ENCODE data around the gene CBR3.

The CBR3 gene

DNA sequence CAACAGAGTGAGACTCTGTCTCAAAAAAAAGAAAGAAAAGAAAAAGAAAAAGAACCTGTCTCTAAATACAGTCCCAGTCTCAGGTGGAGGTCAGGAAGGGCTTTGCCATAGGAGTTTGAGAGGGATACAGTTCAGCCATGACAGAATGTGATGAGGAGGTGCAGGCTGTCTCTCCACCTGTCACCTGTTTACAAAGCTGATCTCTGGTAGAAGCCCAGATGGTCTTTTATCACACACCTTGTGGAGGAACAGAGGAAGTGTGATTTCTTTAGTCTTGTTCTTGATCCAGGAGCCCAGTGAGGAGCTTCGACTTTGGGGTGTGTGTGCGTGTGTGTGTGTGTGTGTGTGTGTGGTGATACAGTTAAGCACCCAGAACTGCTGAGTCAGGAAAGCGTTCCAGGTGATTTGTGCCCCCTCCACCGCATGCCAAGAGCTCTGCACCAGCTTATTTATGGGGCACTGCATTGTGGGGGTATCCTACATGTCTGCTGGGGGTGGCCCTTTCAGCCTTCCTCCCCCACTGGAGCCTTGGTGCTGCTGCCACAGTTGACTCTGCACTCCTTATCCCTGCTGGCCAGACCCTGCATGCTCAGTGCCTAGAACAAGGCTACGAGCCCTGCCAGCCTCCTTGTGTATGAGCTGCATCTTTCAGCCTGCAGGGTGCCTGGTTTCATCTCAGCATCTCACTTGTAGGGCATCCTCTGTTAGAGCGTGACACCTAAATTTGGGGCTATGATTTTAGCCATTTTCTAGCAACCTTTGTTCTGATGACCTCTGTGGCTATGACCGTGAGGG lies 41.1 kb downstream of the CBR3 start:
- peaks cover 13% of the 10 kb centered on the region for H3K4me1 Mint-ChIP-seq (ENCODE audit: low read depth)
- H3K9me3 Mint-ChIP-seq: no peaks in the 10 kb centered on the region
- no peak overlapping the region for H3K4me3 Mint-ChIP-seq
- H3K36me3 Mint-ChIP-seq (ENCODE audit: low read depth): peaks cover 14% of the 10 kb centered on the region
- H3K27me3 Mint-ChIP-seq (ENCODE audit: low read depth): no peaks in the 10 kb centered on the region
- no peak overlapping the region for H3K27ac Mint-ChIP-seq

DNA sequence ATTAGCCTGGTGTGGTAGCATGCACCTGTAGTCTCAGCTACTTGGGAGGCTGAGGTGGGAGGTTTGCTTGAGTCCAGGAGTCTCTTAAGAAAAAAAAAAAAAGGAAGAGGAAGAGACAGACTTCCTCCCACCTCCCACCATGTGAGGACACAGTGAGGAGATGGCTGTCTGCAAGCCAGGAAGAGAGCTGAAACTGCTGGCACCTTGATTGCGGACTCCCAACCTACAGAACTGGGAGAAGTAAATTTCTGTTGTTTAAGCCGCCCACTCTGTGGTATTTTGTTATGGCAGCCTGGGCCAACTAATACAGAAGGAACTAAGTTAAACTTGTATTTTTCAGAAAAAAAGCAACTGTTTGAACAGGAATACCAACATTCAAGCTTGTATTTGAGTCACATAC lies 43.5 kb downstream of the CBR3 start:
- peaks cover 10% of the 10 kb centered on the region for H3K4me1 Mint-ChIP-seq (ENCODE audit: low read depth)
- no peak overlapping the region for H3K27ac Mint-ChIP-seq
- H3K4me3 Mint-ChIP-seq: no peak overlapping the region
- no peaks in the 10 kb centered on the region for H3K9me3 Mint-ChIP-seq
- H3K27me3 Mint-ChIP-seq (ENCODE audit: low read depth): no peaks in the 10 kb centered on the region
- peaks cover 6% of the 10 kb centered on the region for H3K36me3 Mint-ChIP-seq (ENCODE audit: low read depth)

DNA sequence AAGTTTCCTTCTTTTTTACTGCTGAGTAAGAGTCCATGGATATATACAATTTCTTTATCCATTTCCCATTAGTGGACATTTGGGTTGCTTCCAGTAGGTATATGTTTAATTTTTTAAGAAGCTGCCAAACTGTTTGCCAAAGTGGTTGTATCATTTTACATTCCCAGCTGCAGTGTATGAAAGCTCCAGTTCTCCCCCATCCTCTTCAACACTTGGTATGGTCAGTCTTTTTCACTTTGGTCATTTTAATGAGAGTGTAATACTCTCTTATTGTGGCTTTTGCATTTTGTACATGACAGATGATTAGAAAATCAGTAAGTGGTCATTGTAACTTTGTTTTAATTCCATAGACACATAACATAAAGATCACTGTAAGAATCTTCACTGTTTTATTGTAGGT lies 44.3 kb downstream of the CBR3 start:
- Mint-ChIP-seq H3K27ac (no peak overlapping the region), H3K9me3 (no peaks in the 10 kb centered on the region), H3K36me3 (ENCODE audit: low read depth) (peaks cover 3% of the 10 kb centered on the region), H3K4me3 (no peak overlapping the region), H3K27me3 (ENCODE audit: low read depth) (no peaks in the 10 kb centered on the region), H3K4me1 (ENCODE audit: low read depth) (peaks cover 6% of the 10 kb centered on the region)

- H3K27ac Mint-ChIP-seq: no peak overlapping the region
- H3K4me1 Mint-ChIP-seq (ENCODE audit: low read depth): peaks cover 6% of the 10 kb centered on the region
- no peaks in the 10 kb centered on the region for H3K27me3 Mint-ChIP-seq (ENCODE audit: low read depth)
- H3K36me3 Mint-ChIP-seq (ENCODE audit: low read depth): peaks cover 5% of the 10 kb centered on the region
- no peak overlapping the region for H3K4me3 Mint-ChIP-seq
- H3K9me3 Mint-ChIP-seq: no peaks in the 10 kb centered on the region
These were observed 46.1 kb downstream of the CBR3 start for GRCh38 chr21:36180963-36181362.

DNA sequence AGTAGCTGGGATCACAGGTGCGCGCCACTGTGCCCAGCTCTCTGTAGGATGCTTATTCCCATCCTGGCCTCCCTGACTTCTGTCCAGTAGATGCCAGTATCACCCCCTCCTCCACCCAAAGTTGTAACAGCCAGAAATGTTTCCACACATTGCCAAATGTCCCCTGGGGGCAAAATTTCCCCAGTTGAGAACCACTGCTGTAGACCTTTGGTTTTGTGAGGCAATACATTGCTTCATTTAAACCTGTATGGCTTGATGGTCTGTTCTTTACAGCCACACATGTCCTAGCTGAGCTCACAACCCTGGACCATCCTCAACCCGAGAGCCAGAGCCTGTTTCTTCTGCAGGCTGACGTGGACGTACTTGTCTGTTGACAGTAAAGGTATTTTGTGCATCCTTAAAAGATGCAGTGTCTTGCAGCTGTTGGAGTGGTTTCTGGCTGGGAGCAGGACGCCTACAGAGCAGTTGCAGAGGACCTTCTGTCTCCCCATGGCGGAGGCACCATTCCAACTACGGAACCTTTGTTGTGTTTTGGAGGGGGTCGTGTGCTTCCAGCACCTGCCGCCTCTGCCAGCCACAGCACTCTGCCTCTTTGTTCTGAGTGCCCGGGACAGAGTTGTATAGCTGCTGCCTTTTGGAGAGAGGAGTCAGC lies 48.4 kb downstream of the CBR3 start:
- no peaks in the 10 kb centered on the region for H3K27me3 Mint-ChIP-seq (ENCODE audit: low read depth)
- no peak overlapping the region for H3K4me3 Mint-ChIP-seq
- H3K9me3 Mint-ChIP-seq: no peaks in the 10 kb centered on the region

GRCh38 chr21:36184545-36184944 lies 49.7 kb downstream of the CBR3 start:
- Mint-ChIP-seq H3K4me3 (no peak overlapping the region), H3K4me1 (ENCODE audit: low read depth) (peaks cover 10% of the 10 kb centered on the region), H3K27me3 (ENCODE audit: low read depth) (no peaks in the 10 kb centered on the region), H3K27ac (no peak overlapping the region), H3K36me3 (ENCODE audit: low read depth) (peaks cover 2% of the 10 kb centered on the region), H3K9me3 (no peaks in the 10 kb centered on the region)

More for the DNA sequence above, 48.4 kb downstream of the CBR3 start:
- H3K36me3 Mint-ChIP-seq (ENCODE audit: low read depth): peaks cover 5% of the 10 kb centered on the region
- H3K4me1 Mint-ChIP-seq (ENCODE audit: low read depth): peaks cover 5% of the 10 kb centered on the region
- no peak overlapping the region for H3K27ac Mint-ChIP-seq

- H3K36me3 Mint-ChIP-seq (ENCODE audit: low read depth): peaks cover 2% of the 10 kb centered on the region
- no peaks in the 10 kb centered on the region for H3K27me3 Mint-ChIP-seq (ENCODE audit: low read depth)
- no peaks in the 10 kb centered on the region for H3K9me3 Mint-ChIP-seq
- H3K4me3 Mint-ChIP-seq: no peak overlapping the region
- H3K4me1 Mint-ChIP-seq (ENCODE audit: low read depth): peaks cover 10% of the 10 kb centered on the region
- no peak overlapping the region for H3K27ac Mint-ChIP-seq
These were observed 50.6 kb downstream of the CBR3 start for GRCh38 chr21:36185523-36185922.

DNA sequence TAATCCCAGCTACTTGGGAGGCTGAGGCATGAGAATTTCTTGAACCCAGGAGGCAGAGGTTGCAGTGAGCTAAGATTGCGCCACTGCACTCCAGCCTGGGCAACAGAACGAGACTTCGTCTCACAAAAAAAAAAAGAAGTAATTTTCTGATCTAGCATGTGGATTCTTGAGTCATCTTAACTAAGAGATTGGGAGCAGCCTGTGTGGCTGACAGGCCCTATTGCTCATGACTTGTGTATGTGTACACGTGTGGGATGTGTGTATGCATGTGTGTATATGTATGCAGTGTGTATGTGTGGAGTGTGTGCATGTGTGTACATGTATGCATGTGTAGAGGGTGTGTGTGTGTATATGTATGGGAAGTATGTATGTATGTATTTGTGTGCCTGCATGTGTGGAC lies 51.2 kb downstream of the CBR3 start:
- Mint-ChIP-seq H3K27ac (no peak overlapping the region), H3K36me3 (ENCODE audit: low read depth) (peaks cover 2% of the 10 kb centered on the region), H3K4me1 (ENCODE audit: low read depth) (peaks cover 10% of the 10 kb centered on the region)

GRCh38 chr21:36186506-36187399 lies 51.9 kb downstream of the CBR3 start:
- H3K27me3 Mint-ChIP-seq (ENCODE audit: low read depth): no peaks in the 10 kb centered on the region
- peaks cover 10% of the 10 kb centered on the region for H3K4me1 Mint-ChIP-seq (ENCODE audit: low read depth)
- H3K36me3 Mint-ChIP-seq (ENCODE audit: low read depth): peaks cover 2% of the 10 kb centered on the region
- no peak overlapping the region for H3K27ac Mint-ChIP-seq
- no peak overlapping the region for H3K4me3 Mint-ChIP-seq
- no peaks in the 10 kb centered on the region for H3K9me3 Mint-ChIP-seq

More for the DNA sequence above, 51.2 kb downstream of the CBR3 start:
- Mint-ChIP-seq H3K4me3 (no peak overlapping the region), H3K27me3 (ENCODE audit: low read depth) (no peaks in the 10 kb centered on the region), H3K9me3 (no peaks in the 10 kb centered on the region)

DNA sequence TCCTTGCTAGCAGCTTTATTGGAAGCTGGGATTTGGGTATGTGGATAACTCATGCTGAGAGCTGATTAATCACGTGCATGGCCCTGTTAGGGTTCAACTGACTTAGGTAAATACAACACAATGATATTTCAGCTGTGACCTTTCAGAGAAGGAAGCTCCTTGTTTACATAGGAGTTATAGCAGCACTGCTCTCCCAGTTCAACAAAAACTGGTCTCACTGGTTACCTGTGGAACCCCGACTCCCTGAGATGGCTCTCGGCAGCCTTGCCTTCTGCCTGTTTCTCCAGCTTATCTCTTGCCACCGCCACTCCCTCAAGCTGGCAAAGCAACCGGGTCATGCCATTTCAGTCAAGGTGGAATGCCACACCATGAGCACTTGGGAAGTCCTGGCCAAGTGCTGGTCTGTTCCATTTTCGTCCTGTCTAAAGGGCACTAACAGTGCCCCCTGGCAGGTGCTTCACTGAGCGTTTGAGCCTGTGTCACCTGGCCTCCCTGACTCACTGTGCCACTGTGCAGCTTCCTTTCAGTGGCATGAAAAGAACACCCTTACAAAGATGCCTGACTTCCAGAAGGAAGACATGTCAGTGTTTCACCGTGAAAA lies 53.3 kb downstream of the CBR3 start:
- no peaks in the 10 kb centered on the region for H3K27me3 Mint-ChIP-seq (ENCODE audit: low read depth)
- H3K9me3 Mint-ChIP-seq: no peaks in the 10 kb centered on the region
- no peak overlapping the region for H3K27ac Mint-ChIP-seq
- H3K4me1 Mint-ChIP-seq (ENCODE audit: low read depth): peaks cover 10% of the 10 kb centered on the region
- peaks cover 2% of the 10 kb centered on the region for H3K36me3 Mint-ChIP-seq (ENCODE audit: low read depth)
- H3K4me3 Mint-ChIP-seq: no peak overlapping the region

DNA sequence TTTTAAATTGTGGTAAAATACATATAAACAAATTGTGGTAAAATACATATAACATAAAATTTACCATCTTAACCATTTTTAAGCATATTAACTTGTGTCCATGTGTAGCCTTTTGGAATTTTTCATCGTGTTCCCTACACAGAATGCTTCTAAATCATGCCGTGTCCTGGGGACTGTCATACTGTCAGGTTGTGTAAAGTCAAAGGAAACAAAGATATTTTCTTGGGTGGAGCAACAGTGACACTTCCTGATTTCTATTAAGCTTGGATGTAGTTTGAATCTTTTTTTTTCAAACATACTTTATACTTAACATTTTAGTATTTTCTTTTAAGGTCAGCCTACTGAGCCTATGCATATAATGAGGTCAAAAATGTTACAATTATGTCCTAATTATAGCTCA lies 54.1 kb downstream of the CBR3 start:
- H3K27me3 Mint-ChIP-seq (ENCODE audit: low read depth): no peaks in the 10 kb centered on the region
- H3K4me1 Mint-ChIP-seq (ENCODE audit: low read depth): peaks cover 10% of the 10 kb centered on the region
- H3K4me3 Mint-ChIP-seq: no peak overlapping the region
- no peak overlapping the region for H3K27ac Mint-ChIP-seq
- H3K36me3 Mint-ChIP-seq (ENCODE audit: low read depth): peaks cover 2% of the 10 kb centered on the region
- H3K9me3 Mint-ChIP-seq: no peaks in the 10 kb centered on the region

- Mint-ChIP-seq H3K9me3 (no peaks in the 10 kb centered on the region), H3K36me3 (ENCODE audit: low read depth) (no peaks in the 10 kb centered on the region), H3K4me3 (no peak overlapping the region), H3K27ac (no peak overlapping the region), H3K27me3 (ENCODE audit: low read depth) (no peaks in the 10 kb centered on the region), H3K4me1 (ENCODE audit: low read depth) (peaks cover 6% of the 10 kb centered on the region)
These were observed 55.9 kb downstream of the CBR3 start for GRCh38 chr21:36190736-36191135.

DNA sequence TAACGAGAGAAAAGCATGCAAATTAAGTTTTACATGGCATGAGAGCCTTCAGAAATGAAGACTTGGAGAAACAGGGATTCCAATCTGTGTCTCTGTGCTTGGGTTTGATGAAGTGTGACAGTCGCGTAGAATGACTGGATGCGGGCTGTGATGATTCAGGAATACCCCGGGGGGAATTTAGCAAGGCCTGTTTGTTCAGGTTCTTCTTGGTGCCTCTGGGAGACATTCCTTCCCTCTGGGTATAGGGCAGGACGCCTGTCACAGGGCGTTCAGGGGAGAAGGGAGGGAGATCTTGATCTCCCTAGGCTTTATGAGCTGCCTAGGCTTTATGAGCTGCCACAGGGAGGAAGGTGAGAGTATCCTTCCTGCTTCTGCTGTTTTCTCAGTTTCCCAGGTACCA lies 58.3 kb downstream of the CBR3 start:
- Mint-ChIP-seq H3K4me1 (ENCODE audit: low read depth) (peaks cover 6% of the 10 kb centered on the region), H3K4me3 (no peak overlapping the region), H3K27me3 (ENCODE audit: low read depth) (no peaks in the 10 kb centered on the region), H3K9me3 (no peaks in the 10 kb centered on the region), H3K36me3 (ENCODE audit: low read depth) (no peaks in the 10 kb centered on the region), H3K27ac (no peak overlapping the region)

DNA sequence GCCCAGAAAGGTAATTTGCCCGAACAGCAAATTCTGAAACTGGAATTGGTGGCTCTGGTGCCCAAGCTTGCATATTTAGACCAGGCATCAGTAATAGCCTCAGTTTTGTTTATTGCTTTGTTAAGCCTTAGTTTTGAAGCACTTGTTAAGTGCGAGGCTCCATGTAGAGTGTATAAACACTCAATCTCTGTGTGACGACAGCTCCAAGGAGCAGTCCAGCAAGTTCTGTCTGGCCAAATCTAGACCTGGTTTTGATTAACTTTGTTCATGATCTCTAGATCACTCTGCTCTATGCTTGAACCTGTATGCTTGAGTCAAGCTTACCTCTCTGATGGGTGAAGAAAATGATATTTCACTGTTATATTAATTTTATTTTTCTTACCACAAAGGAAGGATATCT lies 59.1 kb downstream of the CBR3 start:
- Mint-ChIP-seq H3K9me3 (no peaks in the 10 kb centered on the region), H3K27ac (no peak overlapping the region), H3K27me3 (ENCODE audit: low read depth) (no peaks in the 10 kb centered on the region), H3K4me3 (no peak overlapping the region), H3K36me3 (ENCODE audit: low read depth) (no peaks in the 10 kb centered on the region), H3K4me1 (ENCODE audit: low read depth) (no peaks in the 10 kb centered on the region)

Data from T-helper 1 cell treated with Interleukin-12 subunit alpha and Interleukin-12 subunit beta and Interleukin-4 antibody, amounts not matched to agents 30 μg/mL and 1 μg/mL, for 36 hours (primary cell).